Heart right ventricle (tissue), 16 donors: ENCODE results near the gene DEPP1. TPM values are rescaled to one million over a fixed set of nuclear protein-coding genes. Genes with fewer than 3 reads are reported as not detected.

Source experiments
- ATAC-seq, 8 donors: fragments of 200-7000 bp; cut with Tn5 transposase; one replicate each; pipeline ENCODE4 v1.9.1; 2020; ENCODE audit warnings: mild to moderate bottlenecking in 8 of 8, moderate library complexity in 8 of 8, moderate number of reproducible peaks in 1 of 8
- DNase-seq, 2 donors: peaks; one replicate each; pipeline ENCODE4 v3.0.0-alpha.2; 2020
- H3K27ac ChIP-seq, 10 donors: fragments of 200-600 bp; sonication (generic) in 2 of 10; one replicate each; pipeline versions ENCODE4 v1.5.0 to v1.8.0; 2020 to 2022; ENCODE audit warnings: mild to moderate bottlenecking in 3 of 10
- H3K27me3 ChIP-seq, 7 donors: fragments of 200-600 bp; one replicate each; pipeline ENCODE4 v1.8.0; 2021 to 2022; ENCODE audit warnings: mild to moderate bottlenecking in 2 of 7
- H3K36me3 ChIP-seq, 9 donors: fragments of 200-600 bp; sonication (generic) in 1 of 9; one replicate each; pipeline versions ENCODE4 v1.5.0 to v1.8.0; 2020 to 2022; ENCODE audit warnings: mild to moderate bottlenecking in 2 of 9
- H3K4me1 ChIP-seq, 9 donors: fragments of 200-600 bp; sonication (generic) in 1 of 9; one replicate each; pipeline versions ENCODE4 v1.5.0 to v1.8.0; 2020 to 2022; ENCODE audit warnings: mild to moderate bottlenecking in 4 of 9
- H3K4me3 ChIP-seq, 10 donors: fragments of 200-600 bp; sonication (generic) in 2 of 10; one replicate each; pipeline versions ENCODE4 v1.5.0 to v1.8.0; 2020 to 2022; ENCODE audit warnings: mild to moderate bottlenecking in 7 of 10, moderate library complexity in 2 of 10
- H3K9me3 ChIP-seq, 11 donors: fragments of 200-600 bp in 10 of 11; sonication (generic) in 2 of 11; one replicate each; pipeline versions ENCODE4 v1.5.0 to v1.8.0; 2013 to 2022; ENCODE audit warnings: mild to moderate bottlenecking in 2 of 11, control low read depth in 1 of 11, moderate library complexity in 1 of 11
- CTCF ChIP-seq, 9 donors: fragments of 200-600 bp; sonication (generic) in 2 of 9; IDR thresholded peaks; one replicate each; pipeline versions ENCODE4 v1.5.0 to v1.8.0; 2021 to 2022; ENCODE audit warnings: antibody characterized with exemption in 9 of 9, mild to moderate bottlenecking in 5 of 9, moderate library complexity in 1 of 9
- WGBS, 2 donors: extraction: QIAGEN DNeasy Blood & Tissue Kit; methylation state at CpG; one replicate each; pipeline ENCODE4 v1.1.7; 2013; ENCODE audit warnings: inconsistent platforms in 1 of 2; 5-methylcytosine and 5-hydroxymethylcytosine counted together
- intact Hi-C, 10 donors: fragments of 100-400 bp; cut with DNase I; formaldehyde crosslinking; loops; one replicate each; pipeline versions ENCODE4 v1.11.1 to v1.14.2; 2022
- polyA plus RNA-seq, 2 donors: library from polyadenylated mRNA; stranded (reverse); fragments of 200-250 nt; gene quantifications; one replicate each; pipeline ENCODE4 v1.2.3, GENCODE V29; 2013
- total RNA-seq, 10 donors: library from RNA; stranded (reverse); fragmentation: NEBNext Ultra II Directional in 3 of 10; extraction: Animal tissue kit (Norgen Biotek cat#: 25700) in 3 of 10; gene quantifications; one replicate each; pipeline versions ENCODE4 v1.2.1 to v1.2.4, GENCODE V29; 2021 to 2023
- donor health status: Arrhythmogenic right ventricular cardiomyopathy.
- donor health status: ischemic (EF 13 %, LVEDD 7.1; RV severe dilation, severe dysfunction).
- donor health status: healthy with polysubstance abuse.
- donor health status: DM: no; HTN: yes; CAD: no.
- donor health status: DM: no; HTN: no; CAD: no.
- donor health status: ischemic (EF 25% LVEDD 6.9; RV normal size, moderate dysfunction).
- donor health status: ischemic (EF 25% LVEDD 5.7; RV mildly dilated, moderate dysfunction).
- donor health status: healthy.
- donor health status: DM: yes; HTN: yes; CAD: no.
- donor health status: Ischemic cardiomyopathy.
- donor health status: ischemic (EF 35%, LVEDD 5.7; RV mildly dilated, moderate dysfunction).
- donor health status: nonischemic (EF 11% LVEDD 7.7; RV severe dilation, severe dysfunction).
- donor health status: DM: yes; HTN: yes; CAD: no.
- donor health status: PGD.
- donor health status: ischemic (EF 29% LVEDD 5.4; RV normal size, mild dysfunction).
- donor health status: nonischemic (EF 23%, LVEDD 6.1; RV moderate dilation, normal function).

Gene DEPP1
- total and polyA plus RNA-seq, 12 donors, result 10.0 to 172 (median 25.1) TPM

GRCh38 chr10:45003432-45004000 lies 24.9 kb upstream of the DEPP1 start:
- no peak overlapping the region for H3K4me3 ChIP-seq
- H3K27me3 ChIP-seq, result no peaks in the 10 kb centered on the region
- H3K9me3 ChIP-seq, result peaks cover 0 to 9% (median 0%) of the 10 kb centered on the region in 11 donors
- H3K36me3 ChIP-seq, result peaks cover 0 to 29% (median 15%) of the 10 kb centered on the region in 9 donors
- ATAC-seq, result no peak
- no peak for DNase-seq
- intact Hi-C loops, result loop anchor here in 2 of 10 donors (10.0 kb wide), 2 partner anchors 69 to 231 kb away; no protein-coding TSS in a partner anchor
- WGBS, 2 donors, result 92 to 94% methylated on average over 10 of the region's 10 CpGs
- TF ChIP-seq CTCF (IDR thresholded peaks at IDR 0.05), result no peak
- peaks cover 1 to 70% (median 54%) of the 10 kb centered on the region in 9 donors for H3K4me1 ChIP-seq
- peak overlapping the region in 1 of 10 donors; percentile 99 for H3K27ac ChIP-seq

GRCh38 chr10:45001381-45002148 lies 23.0 kb upstream of the DEPP1 start:
- peak; percentile 23 to 77 (median 56) for ATAC-seq
- TF ChIP-seq CTCF (IDR thresholded peaks at IDR 0.05), result peak in 4 of 9 donors; percentile 5 to 30 (median 22)
- peaks cover 12 to 82% (median 69%) of the 10 kb centered on the region in 9 donors for H3K4me1 ChIP-seq
- peak overlapping the region; percentile 94 to 100 (median 97) for H3K27ac ChIP-seq
- peak overlapping the region; percentile 29 to 75 (median 68) for H3K4me3 ChIP-seq
- WGBS, 2 donors, result 6 to 8% methylated on average over 13 of the region's 13 CpGs
- peaks cover 0 to 9% (median 0%) of the 10 kb centered on the region in 11 donors for H3K9me3 ChIP-seq
- peak; percentile 69 to 75 for DNase-seq
- H3K36me3 ChIP-seq, result peaks cover 0 to 29% (median 15%) of the 10 kb centered on the region in 9 donors
- no peaks in the 10 kb centered on the region for H3K27me3 ChIP-seq
- intact Hi-C loops, result loop anchor here in 2 of 10 donors (2.0 to 10.0 kb wide), 3 partner anchors 23 to 233 kb away; partner anchors contain the start of gene DEPP1 (in 1 of the 2)

GRCh38 chr10:45000752-45001380 lies 22.3 kb upstream of the DEPP1 start, which contains the start of gene ZNF22:
ZNF22 (plus strand) TSS chr10:45000923; CDS start chr10:45003369, 2,446 bp downstream.
- Histone ChIP-seq H3K9me3 (peaks cover 0 to 9% (median 0%) of the 10 kb centered on the region in 11 donors), H3K27ac (peak within 1 kb of the TSS; percentile 94 to 100 (median 97)), H3K4me3 (peak within 1 kb of the TSS; percentile 29 to 75 (median 68)), H3K4me1 (peaks cover 19 to 83% (median 70%) of the 10 kb centered on the region in 9 donors), H3K27me3 (no peaks in the 10 kb centered on the region), H3K36me3 (peaks cover 0 to 29% (median 15%) of the 10 kb centered on the region in 9 donors)
- peak; percentile 80 to 81 for DNase-seq
- peak; percentile 50 to 83 (median 68) for ATAC-seq
- peak in 3 of 9 donors; percentile 24 to 37 (median 32) for TF ChIP-seq CTCF (IDR thresholded peaks at IDR 0.05)
- 1% methylated on average over 60 to 79 of the region's 79 CpGs for WGBS, 2 donors
- intact Hi-C loops, result loop anchor here in 2 of 10 donors (2.0 to 10.0 kb wide), 3 partner anchors 22 to 234 kb away; partner anchors contain the start of gene DEPP1 (in 1 of the 2)
